ENCODE measurements around the gene SORCS2.
"Not testable (repeated sequence)": the region's sequence is repeated elsewhere in the genome, so short reads cannot be mapped to it uniquely, and the experiment has no call there.

The SORCS2 gene

GRCh38 chr4:7208509-7209451, 16.4 kb downstream of the SORCS2 start:
- in situ Hi-C loops (cut with HindIII; ENCODE audit: low pct_ligation_motif_present, low pct_unique_long_range_greater_than_20kb, low sequenced_read_pairs), result no loop called here
- DNase-seq, result no peak

GRCh38 chr4:7209699-7210098, 17.4 kb downstream of the SORCS2 start:
- DNase-seq, result no peak

GRCh38 chr4:7210824-7211223, 18.5 kb downstream of the SORCS2 start:
- in situ Hi-C loops (cut with HindIII; ENCODE audit: low pct_ligation_motif_present, low pct_unique_long_range_greater_than_20kb, low sequenced_read_pairs), result no loop called here
- peak; percentile 81 for DNase-seq

More at GRCh38 chr4:7209699-7210098, 17.4 kb downstream of the SORCS2 start:
- in situ Hi-C loops (cut with HindIII; ENCODE audit: low pct_ligation_motif_present, low pct_unique_long_range_greater_than_20kb, low sequenced_read_pairs), result no loop called here

- in situ Hi-C loops (cut with HindIII; ENCODE audit: low pct_ligation_motif_present, low pct_unique_long_range_greater_than_20kb, low sequenced_read_pairs), result no loop called here
These were observed 19.9 kb downstream of the SORCS2 start for GRCh38 chr4:7212101-7212674.

GRCh38 chr4:7212921-7213320, 20.6 kb downstream of the SORCS2 start:
- in situ Hi-C loops (cut with HindIII; ENCODE audit: low pct_ligation_motif_present, low pct_unique_long_range_greater_than_20kb, low sequenced_read_pairs), result no loop called here
- DNase-seq, result no peak

More at GRCh38 chr4:7212101-7212674, 19.9 kb downstream of the SORCS2 start:
- no peak for DNase-seq

- in situ Hi-C loops (cut with HindIII; ENCODE audit: low pct_ligation_motif_present, low pct_unique_long_range_greater_than_20kb, low sequenced_read_pairs), result no loop called here
- no peak for DNase-seq
These were observed 21.5 kb downstream of the SORCS2 start for GRCh38 chr4:7213807-7214206.

GRCh38 chr4:7214359-7214758, 22.0 kb downstream of the SORCS2 start:
- in situ Hi-C loops (cut with HindIII; ENCODE audit: low pct_ligation_motif_present, low pct_unique_long_range_greater_than_20kb, low sequenced_read_pairs), result no loop called here
- no peak for DNase-seq

GRCh38 chr4:7215187-7215586, 22.8 kb downstream of the SORCS2 start:
- in situ Hi-C loops (cut with HindIII; ENCODE audit: low pct_ligation_motif_present, low pct_unique_long_range_greater_than_20kb, low sequenced_read_pairs); DNase-seq: not testable (repeated sequence)

GRCh38 chr4:7217039-7217438, 24.7 kb downstream of the SORCS2 start:
- no peak for DNase-seq
- in situ Hi-C loops (cut with HindIII; ENCODE audit: low pct_ligation_motif_present, low pct_unique_long_range_greater_than_20kb, low sequenced_read_pairs), result no loop called here

- in situ Hi-C loops (cut with HindIII; ENCODE audit: low pct_ligation_motif_present, low pct_unique_long_range_greater_than_20kb, low sequenced_read_pairs), result no loop called here
- no peak for DNase-seq
These were observed 25.4 kb downstream of the SORCS2 start for GRCh38 chr4:7217474-7218321.

- in situ Hi-C loops (cut with HindIII; ENCODE audit: low pct_ligation_motif_present, low pct_unique_long_range_greater_than_20kb, low sequenced_read_pairs), result no loop called here
- no peak for DNase-seq
These were observed 26.3 kb downstream of the SORCS2 start for GRCh38 chr4:7218686-7219085.

- in situ Hi-C loops (cut with HindIII; ENCODE audit: low pct_ligation_motif_present, low pct_unique_long_range_greater_than_20kb, low sequenced_read_pairs), result no loop called here
- DNase-seq, result no peak
These were observed 30.2 kb downstream of the SORCS2 start for GRCh38 chr4:7222521-7222920.

GRCh38 chr4:7223541-7223940, 31.2 kb downstream of the SORCS2 start:
- in situ Hi-C loops (cut with HindIII; ENCODE audit: low pct_ligation_motif_present, low pct_unique_long_range_greater_than_20kb, low sequenced_read_pairs), result no loop called here
- no peak for DNase-seq

GRCh38 chr4:7224001-7224400, 31.7 kb downstream of the SORCS2 start:
- in situ Hi-C loops (cut with HindIII; ENCODE audit: low pct_ligation_motif_present, low pct_unique_long_range_greater_than_20kb, low sequenced_read_pairs), result no loop called here
- DNase-seq, result no peak

- in situ Hi-C loops (cut with HindIII; ENCODE audit: low pct_ligation_motif_present, low pct_unique_long_range_greater_than_20kb, low sequenced_read_pairs), result no loop called here
- DNase-seq, result no peak
These were observed 32.7 kb downstream of the SORCS2 start for GRCh38 chr4:7224878-7225533.

GRCh38 chr4:7226439-7226838, 34.1 kb downstream of the SORCS2 start:
- DNase-seq, result no peak
- in situ Hi-C loops (cut with HindIII; ENCODE audit: low pct_ligation_motif_present, low pct_unique_long_range_greater_than_20kb, low sequenced_read_pairs), result no loop called here

GRCh38 chr4:7227008-7227407, 34.7 kb downstream of the SORCS2 start:
- no peak for DNase-seq
- in situ Hi-C loops (cut with HindIII; ENCODE audit: low pct_ligation_motif_present, low pct_unique_long_range_greater_than_20kb, low sequenced_read_pairs), result no loop called here

GRCh38 chr4:7228734-7229133, 36.4 kb downstream of the SORCS2 start:
- in situ Hi-C loops (cut with HindIII; ENCODE audit: low pct_ligation_motif_present, low pct_unique_long_range_greater_than_20kb, low sequenced_read_pairs), result no loop called here
- no peak for DNase-seq

Measured in ACHN (cell line).